HG03139 (cell line): Measurements from ENCODE around the gene BLACAT1.
"Not testable (repeated sequence)": the region's sequence is repeated elsewhere in the genome, so short reads cannot be mapped to it uniquely, and the experiment has no call there.

Experiments used
- ATAC-seq: cut with Tn5 transposase; IDR thresholded peaks from one replicate; pipeline ENCODE4 v1.9.1; 2021; ENCODE audit not compliant: unreplicated experiment

Gene BLACAT1

DNA sequence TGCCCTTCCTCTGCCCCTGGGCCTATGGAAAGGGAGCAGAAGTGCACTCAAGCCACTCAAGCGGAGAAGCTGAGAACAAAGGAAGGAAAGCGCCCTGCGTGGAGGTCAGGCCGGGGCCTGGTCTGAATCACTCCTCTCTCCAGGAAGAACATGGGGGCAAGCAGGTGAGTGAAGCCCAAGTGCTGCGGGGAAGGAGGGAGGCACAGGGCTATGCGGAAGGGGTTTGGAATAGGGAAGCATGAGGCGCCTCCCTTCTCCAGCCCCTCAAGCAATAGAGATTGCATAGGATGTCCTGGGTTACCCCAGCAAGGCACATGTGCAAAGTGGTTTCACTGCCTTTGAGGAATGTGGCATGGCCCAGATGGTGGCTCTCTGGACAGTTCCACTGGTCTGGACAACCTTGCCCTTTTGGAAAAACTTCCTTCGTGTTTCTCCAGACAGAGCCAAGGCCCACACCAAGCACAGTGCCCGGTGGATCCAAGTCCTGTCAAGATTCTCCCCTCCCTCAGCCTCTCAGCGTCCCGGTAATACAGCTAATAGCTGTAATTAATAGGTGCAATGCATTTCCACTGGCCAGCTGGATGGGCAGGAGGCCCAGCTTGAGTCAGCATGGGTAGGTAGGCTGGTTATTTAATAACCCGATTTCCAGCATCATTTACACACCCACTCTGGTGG, 13.7 kb downstream of the BLACAT1 start:
- no peak for ATAC-seq

GRCh38 chr1:205441716-205442050, 14.2 kb downstream of the BLACAT1 start:
- no peak for ATAC-seq

GRCh38 chr1:205441318-205441633, 14.6 kb downstream of the BLACAT1 start:
- ATAC-seq: no peak

DNA sequence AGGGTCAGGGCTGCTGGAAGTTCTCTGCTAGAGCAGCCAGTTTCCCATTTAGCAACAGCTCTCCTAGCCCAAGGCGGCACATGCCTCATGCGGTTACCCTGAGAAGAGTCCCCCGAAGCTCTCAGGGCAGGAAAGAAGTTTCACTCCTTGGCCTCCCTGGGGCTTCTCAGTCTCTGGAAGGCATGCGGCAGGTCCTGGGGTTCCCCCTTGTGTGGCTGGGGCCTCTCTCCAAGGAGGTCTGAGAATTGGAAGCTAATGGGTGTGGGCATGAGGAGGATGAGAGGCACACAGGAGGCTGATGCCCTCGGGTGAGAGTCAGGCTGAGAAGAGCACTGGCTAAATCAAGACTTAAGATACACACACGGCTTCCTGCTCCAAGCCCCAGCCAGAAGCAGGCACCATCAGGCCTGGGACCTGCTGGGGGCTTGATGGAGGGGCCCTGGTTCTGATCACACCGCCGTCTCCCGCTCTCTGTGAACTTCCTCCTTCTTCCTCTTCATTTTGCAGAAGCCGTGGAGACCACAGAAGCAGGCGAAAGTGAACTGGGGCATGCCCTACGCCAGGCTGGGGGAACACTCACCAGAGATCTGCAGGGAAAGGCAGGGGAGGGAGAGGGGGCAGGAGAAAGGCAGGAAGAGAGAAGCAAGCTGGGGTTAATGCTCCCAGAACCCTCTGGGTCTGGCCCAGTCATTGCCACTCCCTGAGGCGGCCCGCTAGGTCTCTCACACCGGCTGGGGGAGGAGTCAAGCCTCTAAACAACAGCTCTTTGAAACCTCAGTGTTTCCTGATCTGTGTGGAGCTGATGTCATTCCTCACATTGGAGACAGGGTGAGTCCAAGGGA, 15.1 kb downstream of the BLACAT1 start:
- peak; percentile 69 for ATAC-seq

DNA sequence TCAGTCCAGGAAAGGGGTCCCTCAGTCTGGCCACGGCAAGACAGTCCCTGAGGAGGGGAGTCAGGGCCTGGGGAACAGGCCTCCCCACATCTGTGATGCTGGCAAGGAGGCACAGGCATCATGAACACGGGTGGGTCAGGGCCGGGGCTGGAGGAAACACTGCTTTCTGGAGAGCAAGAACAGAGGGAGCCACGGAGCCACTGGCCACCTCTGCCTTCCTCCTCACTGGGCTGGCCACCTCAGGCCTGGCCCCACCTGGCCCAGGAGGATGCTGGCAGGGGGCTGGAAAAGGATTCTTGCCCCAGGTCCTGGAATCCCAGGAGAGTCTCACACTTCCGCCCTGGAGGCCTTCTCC, 15.7 kb downstream of the BLACAT1 start:
- no peak for ATAC-seq

DNA sequence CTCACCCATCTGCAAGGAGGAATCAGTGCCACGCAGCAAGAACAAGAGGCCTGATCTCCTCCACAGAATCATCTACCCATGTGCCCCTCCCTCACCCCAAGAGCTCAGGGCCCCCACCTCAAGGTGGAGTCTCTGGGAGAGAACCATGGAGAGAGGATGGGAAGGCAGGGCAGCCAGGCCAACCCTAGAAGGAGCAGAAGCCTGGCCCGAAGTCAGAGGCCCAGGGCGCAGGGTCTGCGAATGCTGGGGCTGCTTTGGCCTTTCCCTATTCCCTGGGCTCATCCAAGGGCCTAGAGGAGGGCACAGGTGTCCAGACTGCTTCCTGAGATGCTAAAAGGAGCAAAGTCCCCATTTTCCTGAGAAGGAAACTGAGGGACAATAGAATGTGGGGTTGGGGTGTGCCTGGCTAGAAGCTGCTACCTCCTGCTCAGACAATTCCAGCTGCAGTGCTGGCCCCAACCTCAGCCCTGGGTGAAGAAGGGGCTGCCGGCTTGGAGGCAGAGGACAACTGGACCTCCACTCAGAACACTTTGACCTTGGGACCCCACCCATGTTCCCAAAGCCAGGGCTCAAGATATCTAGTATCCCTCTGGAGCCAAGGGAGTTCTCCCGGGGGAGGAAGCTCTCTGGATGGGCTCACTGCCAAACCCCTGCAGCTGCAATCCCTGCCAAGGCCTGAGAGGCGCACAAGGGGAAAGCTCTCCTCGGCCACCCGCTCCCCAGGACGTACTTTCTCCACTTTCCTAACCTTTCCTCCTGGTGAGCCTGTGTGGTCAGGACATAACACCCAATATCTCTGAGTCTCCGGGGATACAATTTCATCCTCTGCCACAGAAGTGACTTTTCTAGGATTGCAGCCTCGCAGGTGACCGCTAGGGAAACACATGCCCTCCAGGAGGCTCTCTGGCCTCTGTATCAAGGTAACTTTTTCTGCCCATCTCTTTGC, 17.4 kb downstream of the BLACAT1 start:
- ATAC-seq: no peak

GRCh38 chr1:205437570-205437969, 18.3 kb downstream of the BLACAT1 start:
- ATAC-seq: no peak

DNA sequence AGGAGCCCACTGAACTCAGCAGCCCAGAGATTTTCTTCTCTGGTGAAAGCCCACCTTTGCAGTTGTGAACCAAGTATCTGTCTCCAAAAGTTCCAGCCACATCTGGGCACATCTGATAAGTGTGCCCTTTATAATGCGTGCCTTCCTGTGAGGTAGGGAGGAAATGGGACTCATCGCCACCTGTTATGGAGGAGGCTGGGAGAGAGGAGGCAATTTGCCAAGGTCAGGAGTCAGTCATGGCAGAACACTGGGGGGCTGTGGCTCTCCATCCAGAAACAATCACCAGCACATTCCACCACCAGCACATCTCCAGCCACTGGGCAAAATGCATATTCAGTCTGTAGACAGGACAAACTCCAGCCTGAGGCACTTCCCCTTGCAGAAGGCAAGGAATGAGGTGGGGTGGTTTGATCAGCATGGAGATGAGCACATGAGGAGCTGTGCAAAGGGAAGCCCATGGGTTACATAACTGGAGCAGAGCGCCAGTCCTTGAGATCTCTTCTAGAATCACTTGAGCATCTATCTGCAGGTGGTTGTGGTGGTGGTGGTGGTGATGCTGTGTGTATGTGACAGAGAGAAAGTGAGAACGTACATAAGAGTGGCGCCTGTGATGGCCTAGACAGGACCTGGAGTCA, 19.0 kb downstream of the BLACAT1 start:
- no peak for ATAC-seq

DNA sequence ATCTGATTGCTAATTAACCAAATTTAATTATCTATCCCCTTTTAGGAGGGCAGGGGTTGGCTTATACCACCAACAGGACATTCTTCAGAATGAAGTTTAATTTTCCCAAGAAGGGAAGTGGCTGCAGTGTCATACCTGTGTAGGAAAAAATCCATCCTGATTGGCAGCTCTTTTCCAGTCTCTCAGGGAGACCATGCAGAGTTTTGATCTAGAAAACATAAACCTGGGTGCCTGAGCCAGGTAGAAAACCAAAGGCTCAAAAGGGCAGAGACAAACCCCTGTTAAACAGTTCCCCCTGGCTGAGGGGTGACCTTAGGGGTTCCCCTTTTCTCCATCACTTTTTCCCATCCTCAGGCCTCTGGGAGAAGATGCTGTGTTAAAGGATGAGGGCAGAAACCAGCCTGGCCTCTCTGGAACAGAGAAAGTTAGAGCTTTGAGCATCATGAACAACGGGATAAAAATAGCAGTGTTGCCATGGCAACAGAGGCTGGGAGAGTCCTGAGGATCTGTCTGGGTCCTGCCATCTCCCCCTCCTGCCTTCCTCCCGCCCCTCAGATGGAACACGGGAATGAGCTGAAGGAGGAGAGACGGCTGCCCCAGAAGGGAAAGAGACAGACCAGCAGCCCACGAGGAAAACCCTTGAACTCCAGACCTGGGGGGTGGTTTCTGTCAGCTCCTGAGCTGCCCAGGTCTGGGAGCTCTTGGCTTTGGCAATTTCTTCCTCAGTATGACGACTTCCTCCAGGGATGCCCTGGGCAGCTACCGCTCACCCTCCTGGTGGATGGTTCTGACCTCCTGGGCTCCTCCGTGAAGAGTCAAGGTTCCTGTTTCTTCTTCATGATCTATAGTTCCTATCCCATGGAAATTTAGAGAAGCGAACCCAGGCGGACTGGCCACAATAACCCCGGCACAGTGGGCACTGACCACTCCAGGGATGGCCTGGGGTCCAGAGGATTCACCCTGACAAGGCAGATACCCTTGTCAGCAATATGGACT, 20.0 kb downstream of the BLACAT1 start:
- no peak for ATAC-seq

DNA sequence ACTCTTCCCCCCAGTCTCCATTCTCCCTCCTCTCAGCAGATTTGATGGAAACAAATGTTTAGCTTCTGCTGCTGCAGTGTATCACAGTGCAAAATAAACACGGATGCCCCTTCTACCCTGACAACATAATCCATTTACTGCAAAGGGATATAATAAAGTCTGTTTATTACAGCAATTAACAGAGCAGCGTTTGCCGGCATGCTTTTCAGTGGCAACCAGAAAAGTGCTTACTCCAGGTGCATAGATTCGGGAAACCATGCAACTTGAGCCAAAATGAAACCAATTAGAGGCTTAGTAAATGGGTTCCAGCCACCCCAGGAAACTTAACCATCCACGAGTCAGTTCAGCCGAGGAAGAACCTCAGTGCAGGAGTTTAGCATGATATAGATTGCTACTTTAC, 21.1 kb downstream of the BLACAT1 start:
- ATAC-seq: no peak

DNA sequence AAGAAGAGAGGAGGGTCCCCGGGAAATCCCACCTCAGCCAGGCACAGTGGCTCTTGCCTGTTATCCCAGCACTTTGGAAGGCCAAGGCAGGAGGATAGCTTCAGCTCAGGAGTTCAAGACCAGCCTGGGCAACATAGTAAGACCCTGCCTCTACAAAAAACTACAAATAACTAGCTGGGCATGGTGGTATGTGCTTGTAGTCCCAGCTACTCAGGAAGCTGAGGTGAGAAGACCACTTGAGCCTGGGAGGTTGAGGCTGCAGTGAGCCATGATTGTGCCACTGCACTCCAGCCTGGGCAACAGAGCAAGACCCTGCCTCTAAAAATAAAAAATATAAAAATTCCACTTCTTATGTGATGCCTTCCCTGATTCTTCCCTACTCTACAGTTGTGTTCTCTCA, 23.2 kb downstream of the BLACAT1 start:
- ATAC-seq: not testable (repeated sequence)

DNA sequence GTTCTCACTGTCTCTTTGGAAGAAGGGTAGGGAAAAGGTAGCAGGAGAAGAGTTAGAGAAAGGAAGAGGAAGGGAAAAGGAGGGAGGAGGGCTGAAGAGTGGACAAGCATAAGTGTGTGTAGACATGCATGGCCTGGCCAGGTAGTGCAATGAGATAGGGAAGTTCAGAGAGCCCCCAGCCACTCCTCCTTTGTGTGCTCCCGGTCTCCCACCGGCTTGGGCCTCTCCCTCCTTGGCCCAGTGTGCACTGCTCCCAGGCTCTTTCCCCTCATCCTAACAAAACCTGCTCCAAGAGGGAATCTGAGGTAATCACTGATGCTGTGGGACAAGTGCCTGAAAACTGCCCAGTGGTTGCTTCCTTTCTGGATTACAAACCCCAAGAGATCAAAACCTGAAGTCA, 23.7 kb downstream of the BLACAT1 start:
- ATAC-seq: no peak

DNA sequence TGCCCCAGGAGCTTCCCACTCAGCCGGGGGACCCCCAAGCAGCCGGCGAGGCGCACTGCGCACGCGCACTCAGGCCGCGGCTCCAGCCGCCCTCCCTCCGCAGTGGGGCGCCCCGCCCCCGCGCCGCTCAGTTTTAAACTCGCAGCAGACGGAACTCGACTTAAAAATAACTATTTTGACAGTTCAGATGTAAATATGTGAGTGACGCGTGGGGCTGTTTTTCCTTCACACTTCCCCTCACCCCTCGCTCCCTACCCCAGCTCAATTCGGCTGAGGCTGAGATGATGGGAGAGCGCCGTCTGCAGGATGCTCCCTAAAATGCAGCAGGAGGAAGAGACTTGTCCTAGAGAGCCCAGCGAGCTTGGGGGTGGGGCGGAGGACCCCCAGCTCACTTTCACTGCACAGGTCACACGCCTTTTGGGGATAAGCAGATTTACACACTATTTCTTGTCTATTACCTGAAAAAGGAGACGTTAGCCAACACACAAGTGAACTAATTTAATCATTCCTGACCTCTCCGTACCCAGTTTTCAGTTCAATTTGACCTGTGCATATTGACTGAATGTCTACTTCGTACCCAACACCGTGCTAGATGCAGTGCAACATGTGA, 25.0 kb downstream of the BLACAT1 start:
- ATAC-seq: no peak

DNA sequence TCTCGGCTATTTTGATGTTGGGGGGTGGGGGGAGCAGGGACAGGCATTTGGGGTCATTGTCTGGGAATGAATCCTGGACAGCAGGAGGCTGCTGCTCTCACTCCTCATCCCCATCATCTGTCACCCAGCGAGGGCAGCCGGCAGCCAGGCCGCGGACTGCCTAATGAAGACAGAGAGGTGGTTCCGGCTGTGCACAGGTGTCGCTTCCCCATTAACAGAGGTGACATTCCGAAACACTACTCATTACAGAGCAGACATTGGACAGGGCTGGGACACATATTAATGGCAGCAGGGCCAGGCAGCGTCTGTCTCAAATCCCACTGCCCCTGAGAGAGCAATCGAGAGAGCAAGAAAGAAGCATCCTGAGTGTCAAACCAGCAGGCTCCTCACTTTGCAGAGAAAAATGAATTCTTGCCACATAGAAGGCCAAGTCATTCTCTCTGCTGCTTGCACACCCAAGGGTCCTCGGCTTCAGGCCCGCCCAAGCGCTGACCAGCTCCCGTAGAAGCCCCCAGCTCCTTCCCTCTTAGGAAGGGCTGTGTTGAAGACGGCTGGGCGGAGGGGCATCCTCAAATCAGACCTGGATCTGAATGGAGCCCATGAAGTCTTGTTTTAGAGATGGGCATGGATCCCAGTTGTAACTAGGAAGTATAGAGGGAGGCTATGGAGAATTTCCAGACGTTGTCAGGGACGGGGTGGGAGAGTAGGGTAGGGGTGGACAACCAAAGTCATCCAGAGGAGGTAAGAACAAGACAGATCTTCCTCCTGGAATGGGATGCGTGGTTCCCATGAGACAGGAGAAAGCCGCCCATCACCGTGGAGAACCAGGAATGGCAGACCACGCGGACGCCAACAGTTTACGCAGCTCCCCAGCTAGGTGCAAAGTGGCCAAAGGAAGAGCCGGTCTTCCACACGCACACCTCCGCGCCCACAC, 25.8 kb downstream of the BLACAT1 start:
- no peak for ATAC-seq

- ATAC-seq: no peak
These were observed 30.8 kb downstream of the BLACAT1 start for GRCh38 chr1:205424901-205425600.

- no peak for ATAC-seq
These were observed 31.9 kb downstream of the BLACAT1 start for GRCh38 chr1:205423814-205424399.

- ATAC-seq: no peak
These were observed 32.7 kb downstream of the BLACAT1 start for GRCh38 chr1:205422993-205423642.
